Hepatocyte (in vitro differentiated cells): ENCODE data around the gene TTC28. TPM values are rescaled to one million over a fixed set of nuclear protein-coding genes. Genes with fewer than 3 reads are reported as not detected.

Experiments used
- DNase-seq: peaks from one replicate; pipeline ENCODE4 v3.0.0-alpha.2; 2016; ENCODE audit warnings: low spot score
- H2AFZ ChIP-seq: fragments of 200-600 bp; sonication (generic); 2 replicates; pipeline ENCODE4 v1.6.0; 2016; ENCODE audit warnings: antibody characterized with exemption, mild to moderate bottlenecking
- H3K27ac ChIP-seq: fragments of 200-600 bp; sonication (generic); 2 replicates; pipeline ENCODE4 v1.5.1; 2016; ENCODE audit warnings: mild to moderate bottlenecking
- H3K27me3 ChIP-seq: fragments of 200-600 bp; sonication (generic); 2 replicates; pipeline ENCODE4 v1.6.1; 2016
- H3K36me3 ChIP-seq: fragments of 200-600 bp; sonication (generic); replicated peaks from 2 replicates; pipeline ENCODE4 v1.5.1; 2016; ENCODE audit warnings: low read depth; ENCODE audit not compliant: insufficient read depth
- H3K4me1 ChIP-seq: fragments of 200-600 bp; sonication (generic); 2 replicates; pipeline ENCODE4 v1.5.1; 2016; ENCODE audit warnings: mild to moderate bottlenecking, moderate library complexity; ENCODE audit not compliant: insufficient read depth
- H3K4me2 ChIP-seq: fragments of 200-600 bp; sonication (generic); 2 replicates; pipeline ENCODE4 v1.6.0; 2016
- H3K4me3 ChIP-seq: fragments of 200-600 bp; sonication (generic); 2 replicates; pipeline ENCODE4 v1.5.1; 2016; ENCODE audit warnings: mild to moderate bottlenecking
- H3K79me2 ChIP-seq: fragments of 200-600 bp; sonication (generic); 2 replicates; pipeline ENCODE4 v1.6.0; 2017; ENCODE audit warnings: mild to moderate bottlenecking
- H3K9me2 ChIP-seq: fragments of 200-600 bp; sonication (generic); replicated peaks from 2 replicates; pipeline ENCODE4 v1.6.0; 2017; ENCODE audit warnings: mild to moderate bottlenecking; ENCODE audit not compliant: insufficient read depth
- H3K9me3 ChIP-seq: fragments of 200-600 bp; sonication (generic); 2 replicates; pipeline ENCODE4 v1.5.1; 2016; ENCODE audit warnings: low read depth, mild to moderate bottlenecking
- H4K20me1 ChIP-seq: fragments of 200-600 bp; sonication (generic); 2 replicates; pipeline ENCODE4 v1.6.0; 2016; ENCODE audit warnings: mild to moderate bottlenecking; ENCODE audit not compliant: insufficient read depth, poor library complexity, severe bottlenecking
- CTCF ChIP-seq: fragments of 200-600 bp; sonication (generic); IDR thresholded peaks from 2 replicates; pipeline ENCODE4 v1.5.1; 2016; ENCODE audit warnings: antibody characterized with exemption, mild to moderate bottlenecking; ENCODE audit not compliant: poor library complexity
- EZH2 ChIP-seq: fragments of 200-600 bp; sonication (generic); IDR thresholded peaks from 2 replicates; pipeline ENCODE4 v1.6.1; 2016; ENCODE audit warnings: antibody characterized with exemption, mild to moderate bottlenecking, borderline replicate concordance
- EZH2phosphoT487 ChIP-seq: fragments of 200-600 bp; sonication (generic); IDR thresholded peaks from one replicate; pipeline ENCODE4 v1.6.1; 2018; ENCODE audit warnings: antibody characterized with exemption, mild to moderate bottlenecking, low read depth, moderate library complexity; ENCODE audit not compliant: unreplicated experiment, severe bottlenecking
- WGBS: methylation state at CpG from one replicate; pipeline ENCODE4 v1.1.6; 2016; ENCODE audit warnings: low lambda C conversion rate; ENCODE audit errors: missing lambda C conversion rate; 5-methylcytosine and 5-hydroxymethylcytosine counted together
- polyA plus RNA-seq: library from polyadenylated mRNA; unstranded; fragments of >200 nt; fragmentation: Nextera tagmentation; extraction: Ambion mirVana; gene quantifications from 2 replicates; pipeline ENCODE4 v1.2.1, GENCODE V29; 2016
- total RNA-seq: library from RNA; depleted of rRNA; stranded (reverse); fragments of >200 nt; gene quantifications from 2 replicates; pipeline ENCODE4 v1.2.3, GENCODE V29; 2014

The TTC28 gene
- total and polyA plus RNA-seq, 2 experiments from 2014 or later, result 14.7 to 30.4 TPM

GRCh38 chr22:28589102-28589750 lies 90.4 kb downstream of the TTC28 start:
- no peak overlapping the region for H3K27ac ChIP-seq
- H3K27me3 ChIP-seq, result no peaks in the 10 kb centered on the region
- H3K4me2 ChIP-seq, result no peak overlapping the region
- no peak overlapping the region for H3K4me3 ChIP-seq
- no peaks in the 10 kb centered on the region for H4K20me1 ChIP-seq
- no peaks in the 10 kb centered on the region for H3K36me3 ChIP-seq
- no peaks in the 10 kb centered on the region for H3K4me1 ChIP-seq
- H3K9me3 ChIP-seq, result no peaks in the 10 kb centered on the region
- TF ChIP-seq CTCF, result no peak
- TF ChIP-seq EZH2, result no peak
- no peak for TF ChIP-seq EZH2phosphoT487
- H2AFZ ChIP-seq, result no peak overlapping the region
- H3K79me2 ChIP-seq, result peaks cover 11% of the 10 kb centered on the region
- no peaks in the 10 kb centered on the region for H3K9me2 ChIP-seq
- WGBS, result 91% methylated on average over 2 of the region's 2 CpGs
- no peak for DNase-seq

GRCh38 chr22:28585324-28585723 lies 94.3 kb downstream of the TTC28 start:
- H3K27ac ChIP-seq, result no peak overlapping the region
- TF ChIP-seq EZH2phosphoT487, result no peak
- no peak for TF ChIP-seq EZH2
- TF ChIP-seq CTCF, result no peak
- 89% methylated on average over 11 of the region's 11 CpGs for WGBS
- no peak for DNase-seq
- no peaks in the 10 kb centered on the region for H3K9me3 ChIP-seq
- H3K27me3 ChIP-seq, result no peaks in the 10 kb centered on the region
- no peaks in the 10 kb centered on the region for H3K4me1 ChIP-seq
- no peak overlapping the region for H2AFZ ChIP-seq
- peaks cover 11% of the 10 kb centered on the region for H3K79me2 ChIP-seq
- H3K4me3 ChIP-seq, result no peak overlapping the region
- H3K4me2 ChIP-seq, result no peak overlapping the region
- no peaks in the 10 kb centered on the region for H4K20me1 ChIP-seq
- H3K36me3 ChIP-seq, result no peaks in the 10 kb centered on the region
- H3K9me2 ChIP-seq, result no peaks in the 10 kb centered on the region

GRCh38 chr22:28582806-28583205 lies 96.8 kb downstream of the TTC28 start:
- Histone ChIP-seq H3K4me1 (no peaks in the 10 kb centered on the region), H3K27me3 (no peaks in the 10 kb centered on the region), H3K9me2 (no peaks in the 10 kb centered on the region), H3K9me3 (no peaks in the 10 kb centered on the region), H2AFZ (no peak overlapping the region), H3K36me3 (no peaks in the 10 kb centered on the region), H3K27ac (no peak overlapping the region), H4K20me1 (no peaks in the 10 kb centered on the region), H3K4me2 (no peak overlapping the region), H3K4me3 (no peak overlapping the region), H3K79me2 (peaks cover 6% of the 10 kb centered on the region)
- WGBS, result 58% methylated on average over 3 of the region's 3 CpGs
- no peak for DNase-seq
- TF ChIP-seq EZH2 (no peak), EZH2phosphoT487 (no peak), CTCF (no peak)
